GM10847 (cell line): ENCODE measurements around the gene LENG1.

Experiments
- POLR2A ChIP-seq: IDR thresholded peaks from 2 replicates; pipeline ENCODE4 v1.6.1; 2011; ENCODE audit not compliant: insufficient read length; ENCODE audit errors: extremely low read depth

LENG1 gene

GRCh38 chr19:54136864-54137698 lies 22.4 kb downstream of the LENG1 start:
- peak; percentile 84 for TF ChIP-seq POLR2A

GRCh38 chr19:54136086-54136863 lies 23.2 kb downstream of the LENG1 start:
- no peak for TF ChIP-seq POLR2A

- no peak for TF ChIP-seq POLR2A
Observed at GRCh38 chr19:54133957-54134590, 25.4 kb downstream of the LENG1 start.

- no peak for TF ChIP-seq POLR2A
Observed at GRCh38 chr19:54133312-54133956, 26.1 kb downstream of the LENG1 start.

GRCh38 chr19:54129617-54129996 lies 29.9 kb downstream of the LENG1 start:
- TF ChIP-seq POLR2A, result no peak

GRCh38 chr19:54128796-54129616 lies 30.5 kb downstream of the LENG1 start:
- no peak for TF ChIP-seq POLR2A

GRCh38 chr19:54128441-54128725 lies 31.1 kb downstream of the LENG1 start:
- no peak for TF ChIP-seq POLR2A

- TF ChIP-seq POLR2A, result no peak
Observed at GRCh38 chr19:54127688-54128440, 31.7 kb downstream of the LENG1 start.

- TF ChIP-seq POLR2A, result no peak
Observed at GRCh38 chr19:54125713-54126112, 33.8 kb downstream of the LENG1 start.

- no peak for TF ChIP-seq POLR2A
Observed at GRCh38 chr19:54124393-54124792, 35.1 kb downstream of the LENG1 start.

GRCh38 chr19:54123682-54124081 lies 35.8 kb downstream of the LENG1 start:
- no peak for TF ChIP-seq POLR2A

GRCh38 chr19:54121259-54121658 lies 38.3 kb downstream of the LENG1 start:
- TF ChIP-seq POLR2A, result no peak

GRCh38 chr19:54115109-54116063 lies 44.1 kb downstream of the LENG1 start, which contains the start of the genes PRPF31 and TFPT:
Gene PRPF31, plus strand, starts transcription at chr19:54115754. Its CDS starts 2,525 bp downstream, at chr19:54118279.
Gene TFPT, minus strand, starts transcription at chr19:54115657. Its CDS starts 388 bp downstream, at chr19:54115269.
- peak; percentile 60 for TF ChIP-seq POLR2A
